Ecto neural progenitor cell (in vitro differentiated cells): ENCODE data around the gene RRP1.
"Not testable (repeated sequence)": the region's sequence is repeated elsewhere in the genome, so short reads cannot be mapped to it uniquely, and the experiment has no call there.

Source experiments
- DNase-seq: peaks from one replicate; pipeline ENCODE4 v3.0.0-alpha.2; 2018; ENCODE audit warnings: low spot score

RRP1 gene

GRCh38 chr21:43840259-43840658 lies 50.9 kb downstream of the RRP1 start:
- no peak for DNase-seq

- DNase-seq, result no peak
Observed at GRCh38 chr21:43842742-43843141, 53.4 kb downstream of the RRP1 start.

- not testable (repeated sequence) for DNase-seq
Observed at GRCh38 chr21:43844906-43845305, 55.5 kb downstream of the RRP1 start.

- DNase-seq, result no peak
Observed at GRCh38 chr21:43845386-43845785, 56.0 kb downstream of the RRP1 start.

GRCh38 chr21:43846430-43846829 lies 57.1 kb downstream of the RRP1 start:
- DNase-seq, result no peak

GRCh38 chr21:43847301-43847700 lies 57.9 kb downstream of the RRP1 start:
- no peak for DNase-seq

GRCh38 chr21:43848771-43849170 lies 59.4 kb downstream of the RRP1 start:
- no peak for DNase-seq

- no peak for DNase-seq
Observed at GRCh38 chr21:43849532-43850299, 60.3 kb downstream of the RRP1 start.

- no peak for DNase-seq
Observed at GRCh38 chr21:43850728-43851295, 61.4 kb downstream of the RRP1 start.

- no peak for DNase-seq
Observed at GRCh38 chr21:43851593-43851992, 62.2 kb downstream of the RRP1 start.

GRCh38 chr21:43853851-43854772 lies 64.7 kb downstream of the RRP1 start:
- no peak for DNase-seq
